Endothelial cell of umbilical vein (primary cell): ENCODE results near the gene RAMACL. TPM values are rescaled to one million over a fixed set of nuclear protein-coding genes. Genes with fewer than 3 reads are reported as not detected.

Experiments used
- BruUV-seq: library from RNA; stranded (reverse); fragments of 400-500 nt; replicated peaks from 2 replicates; lab custom pipeline; 2021; lab: Mats Ljungman, UMichigan
- CTCF ChIA-PET: fragments of 300-600, 350-600 bp; sonication (Branson Sonifier 250); formaldehyde crosslinking; loops from one replicate; lab custom pipeline; 2021; ENCODE audit warnings: antibody characterized with exemption, inconsistent platforms; lab: Charles Lee
- POLR2A ChIA-PET: fragments of 300-600, 350-600 bp; sonication (Branson Sonifier 250); formaldehyde crosslinking; loops from one replicate; lab custom pipeline; 2021; ENCODE audit warnings: antibody characterized with exemption, inconsistent platforms; lab: Charles Lee
- DNase-seq: peaks from one replicate; pipeline ENCODE4 v3.0.0-alpha.2; 2011; ENCODE audit warnings: low read depth, low spot score
- FAIRE-seq: peaks from 2 replicates; lab custom pipeline; 2011; peaks lifted over from hg19 to GRCh38; lab: Jason Lieb, UNC
- H2AFZ ChIP-seq: 2 replicates; pipeline ENCODE4 v1.6.0; 2012; ENCODE audit warnings: low read depth, low read length, control low read depth, inconsistent platforms
- H3K27ac ChIP-seq: 2 replicates; pipeline ENCODE4 v1.5.1; 2011; ENCODE audit warnings: low read depth, mild to moderate bottlenecking, control low read depth, low read length, moderate library complexity; ENCODE audit not compliant: insufficient read depth
- H3K27me3 ChIP-seq, 2 experiments: 2 replicates each; pipeline versions ENCODE4 v1.6.0 to v1.6.1; 2011; ENCODE audit warnings: low read length in 2 of 2, mixed read lengths in 1 of 2; ENCODE audit not compliant: control insufficient read depth in 2 of 2, insufficient read depth in 2 of 2
- H3K36me3 ChIP-seq, 2 experiments: 2 replicates in 1 of 2; 3 replicates in 1 of 2; pipeline ENCODE4 v1.5.1; 2011; ENCODE audit warnings: low read length in 2 of 2, mild to moderate bottlenecking in 1 of 2, moderate library complexity in 1 of 2; ENCODE audit not compliant: control insufficient read depth in 2 of 2, insufficient read depth in 2 of 2; ENCODE audit errors: extremely low read depth in 1 of 2
- H3K4me1 ChIP-seq: 3 replicates; pipeline ENCODE4 v1.5.1; 2011; ENCODE audit warnings: mild to moderate bottlenecking, low read length; ENCODE audit not compliant: control insufficient read depth, insufficient read depth; ENCODE audit errors: extremely low read depth
- H3K4me2 ChIP-seq: 2 replicates; pipeline ENCODE4 v1.6.1; 2011; ENCODE audit warnings: low read length, control low read depth, mixed read lengths; ENCODE audit not compliant: insufficient read depth
- H3K4me3 ChIP-seq, 3 experiments: fragments of 200-600 bp in 1 of 3; sonication (generic), shearing (Covaris generic) in 1 of 3; replicated peaks in 1 of 3; 2 replicates each; pipeline ENCODE4 v1.5.1; 2011 to 2016; ENCODE audit warnings: control low read depth in 3 of 3, low read length in 3 of 3, mild to moderate bottlenecking in 2 of 3, inconsistent platforms in 1 of 3, low read depth in 1 of 3, moderate library complexity in 1 of 3; ENCODE audit not compliant: insufficient read depth in 1 of 3
- H3K79me2 ChIP-seq: 2 replicates; pipeline ENCODE4 v1.6.0; 2012; ENCODE audit warnings: low read length, inconsistent platforms; ENCODE audit not compliant: control insufficient read depth, insufficient read depth
- H3K9ac ChIP-seq: replicated peaks from 2 replicates; pipeline ENCODE3; 2011; ENCODE audit warnings: low read length, control low read depth; ENCODE audit not compliant: insufficient read depth; ENCODE audit errors: extremely low read depth
- H3K9me1 ChIP-seq: replicated peaks from 3 replicates; pipeline ENCODE4 v1.6.0; 2011; ENCODE audit warnings: mild to moderate bottlenecking, low read length; ENCODE audit not compliant: control insufficient read depth, insufficient read depth; ENCODE audit errors: extremely low read depth
- H3K9me3 ChIP-seq: replicated peaks from 2 replicates; pipeline ENCODE4 v1.5.1; 2012; ENCODE audit warnings: low read length, inconsistent platforms; ENCODE audit not compliant: control insufficient read depth, insufficient read depth
- H4K20me1 ChIP-seq: replicated peaks from 2 replicates; pipeline ENCODE3; 2011; ENCODE audit warnings: mild to moderate bottlenecking, low read length; ENCODE audit not compliant: control insufficient read depth, insufficient read depth; ENCODE audit errors: extremely low read depth
- FOS ChIP-seq: IDR thresholded peaks from 2 replicates; pipeline ENCODE4 v1.6.1; 2011; ENCODE audit warnings: mild to moderate bottlenecking, low read length, moderate library complexity, borderline replicate concordance; ENCODE audit not compliant: insufficient read depth
- GATA2 ChIP-seq: IDR thresholded peaks from 2 replicates; pipeline ENCODE4 v1.7.0; 2011; ENCODE audit warnings: low read depth, mild to moderate bottlenecking, moderate library complexity, mixed read lengths, low read length; ENCODE audit not compliant: insufficient read length, insufficient read depth
- dilution Hi-C: fragments of 300-500 bp; cut with MboI; formaldehyde crosslinking; loops from one replicate; pipeline ENCODE4 v1.15.0; 2019; ENCODE audit warnings: low sequenced_read_pairs; ENCODE audit not compliant: extremely low pct_ligation_motif_present
- intact Hi-C: fragments of 100-400 bp; cut with micrococcal nuclease; formaldehyde crosslinking; loops from one replicate; pipeline ENCODE4 v1.10.0; 2022
- polyA plus RNA-seq, 4 experiments: library from polyadenylated mRNA; depleted of rRNA in 3 of 4; stranded (reverse) in 3 of 4; unstranded in 1 of 4; fragments of >200 nt; gene quantifications; 2 replicates each; pipeline versions ENCODE4 v1.2.1 to v1.2.3, GENCODE V29; 2011 to 2012; ENCODE audit warnings: missing spikeins in 1 of 4
- total RNA-seq: library from RNA; stranded (reverse); gene quantifications from 2 replicates; pipeline ENCODE4 v1.2.3, GENCODE V29; 2021

Gene RAMACL
- total and polyA plus RNA-seq, 2 donors (not counting 3 experiments of a cell fraction or from before 2014, with no cell fraction given) = 0.17 to 5.3 TPM

DNA sequence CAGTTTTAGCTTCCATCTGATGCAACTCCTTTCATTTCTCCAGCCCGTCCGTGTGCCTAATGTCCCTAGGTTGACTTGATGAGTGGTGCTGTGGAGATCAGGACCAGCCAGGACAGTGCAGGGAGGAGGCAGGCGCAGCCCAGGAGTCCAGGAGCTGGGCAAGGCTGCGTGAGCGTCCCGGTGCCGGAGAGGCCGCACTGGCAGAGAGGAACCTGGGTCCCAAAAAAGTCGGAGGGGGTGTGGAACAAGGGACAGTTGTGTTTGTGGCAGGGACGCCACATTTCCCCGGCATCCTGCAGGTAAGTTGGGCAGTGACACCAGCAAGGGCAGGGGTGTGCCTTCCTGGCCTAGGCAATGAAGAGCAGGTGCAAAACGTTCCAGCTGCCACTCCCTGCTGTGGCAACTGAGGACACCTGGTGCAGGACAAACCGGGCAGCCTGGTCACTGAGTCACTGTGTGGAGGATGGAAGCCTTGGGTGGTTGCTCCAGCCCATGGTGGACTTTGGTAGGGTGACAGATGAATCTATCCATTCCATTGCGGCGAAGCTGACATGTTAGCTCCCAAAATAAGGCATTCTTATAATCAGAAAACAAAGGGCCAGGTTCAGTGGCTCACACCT lies 53.2 kb downstream of the RAMACL start:
- Histone ChIP-seq H3K9me3 (no peaks in the 10 kb centered on the region), H3K36me3 (peaks cover 2 to 38% of the 10 kb centered on the region in 2 experiments), H3K4me2 (no peak overlapping the region), H3K79me2 (no peaks in the 10 kb centered on the region), H3K27me3 (no peaks in the 10 kb centered on the region), H3K4me3 (no peak overlapping the region), H4K20me1 (no peaks in the 10 kb centered on the region), H3K27ac (no peak overlapping the region), H2AFZ (no peak overlapping the region), H3K9me1 (no peaks in the 10 kb centered on the region), H3K9ac (no peak overlapping the region), H3K4me1 (no peaks in the 10 kb centered on the region)
- ChIA-PET POLR2A (no interaction called here), CTCF (no interaction called here)
- no peak for TF ChIP-seq GATA2
- no peak for TF ChIP-seq FOS
- intact Hi-C loops (no loop called here), dilution Hi-C loops (no loop called here)
- BruUV-seq = no TSS peak
- FAIRE-seq (no peak), DNase-seq (no peak)

Other genes with a start within 250 kb of the RAMACL start
- gene SFT2D1, start 244.1 kb downstream of the RAMACL start, total RNA-seq = 21.2 and 22.9 TPM in 2 replicates
- 24.3 and 30.6 TPM in 2 replicates for gene SFT2D1, start 244.1 kb downstream of the RAMACL start, polyA plus RNA-seq
- 17.5 and 22.9 TPM in 2 replicates for gene MPC1, start 203.7 kb downstream of the RAMACL start, total RNA-seq
- gene MPC1, start 203.7 kb downstream of the RAMACL start, polyA plus RNA-seq = 11.2 and 15.5 TPM in 2 replicates
- 72.6 and 75.8 TPM in 2 replicates for gene RPS6KA2, start 40.6 kb upstream of the RAMACL start, total RNA-seq
- gene RPS6KA2, start 40.6 kb upstream of the RAMACL start, polyA plus RNA-seq = 50.8 and 54.5 TPM in 2 replicates